GDM1 (cell line): ENCODE data around the gene MARCHF3.
"Not testable (repeated sequence)": the region's sequence is repeated elsewhere in the genome, so short reads cannot be mapped to it uniquely, and the experiment has no call there.

ENCODE experiments used
- DNase-seq: peaks from one replicate; lab custom pipeline; 2025; lab: John Stamatoyannopoulos, UW

MARCHF3 gene

GRCh38 chr5:127030259-127031146 lies at the start of gene MARCHF3:
Gene MARCHF3 (minus strand): TSS chr5:127030558. CDS start chr5:126918171, 112,387 bp downstream.
- DNase-seq = peak; percentile 95

GRCh38 chr5:127079994-127080491 lies 49.7 kb upstream of the MARCHF3 start:
- DNase-seq = no peak

GRCh38 chr5:127077366-127077765 lies 47.0 kb upstream of the MARCHF3 start:
- DNase-seq = no peak

GRCh38 chr5:127076315-127077129 lies 46.2 kb upstream of the MARCHF3 start:
- no peak for DNase-seq

GRCh38 chr5:127074466-127074865 lies 44.1 kb upstream of the MARCHF3 start:
- DNase-seq = no peak

GRCh38 chr5:127072861-127073846 lies 42.8 kb upstream of the MARCHF3 start, which contains the start of gene C5orf63:
Gene C5orf63 (minus strand): TSS chr5:127073502. CDS start chr5:127058995, 14,507 bp downstream.
- no peak for DNase-seq

- no peak for DNase-seq
These were observed 39.9 kb upstream of the MARCHF3 start for GRCh38 chr5:127070243-127070642.

- no peak for DNase-seq
These were observed 38.3 kb upstream of the MARCHF3 start for GRCh38 chr5:127068493-127069214.

- DNase-seq = no peak
These were observed 36.4 kb upstream of the MARCHF3 start for GRCh38 chr5:127066721-127067120.

- DNase-seq = no peak
These were observed 34.0 kb upstream of the MARCHF3 start for GRCh38 chr5:127064253-127064840.

- no peak for DNase-seq
These were observed 33.0 kb upstream of the MARCHF3 start for GRCh38 chr5:127063257-127063913.

- no peak for DNase-seq
These were observed 31.6 kb upstream of the MARCHF3 start for GRCh38 chr5:127061956-127062355.

GRCh38 chr5:127061537-127061936 lies 31.2 kb upstream of the MARCHF3 start:
- DNase-seq = no peak

GRCh38 chr5:127060470-127060985 lies 30.2 kb upstream of the MARCHF3 start:
- no peak for DNase-seq

GRCh38 chr5:127056896-127057295 lies 26.5 kb upstream of the MARCHF3 start:
- DNase-seq = no peak

GRCh38 chr5:127055880-127056653 lies 25.7 kb upstream of the MARCHF3 start:
- no peak for DNase-seq

- not testable (repeated sequence) for DNase-seq
These were observed 23.2 kb upstream of the MARCHF3 start for GRCh38 chr5:127053551-127053950.

GRCh38 chr5:127053049-127053448 lies 22.7 kb upstream of the MARCHF3 start:
- no peak for DNase-seq

GRCh38 chr5:127051591-127051990 lies 21.2 kb upstream of the MARCHF3 start:
- no peak for DNase-seq
